PC-3 (cell line): ENCODE measurements around the gene SLC12A8. TPM values are rescaled to one million over a fixed set of nuclear protein-coding genes. Genes with fewer than 3 reads are reported as not detected.
A peak's percentile ranks its signal among the peaks of the same experiment; 100 is the strongest.

Source experiments
- ATAC-seq: fragments of 200-7000 bp; cut with Tn5 transposase; 2 replicates; pipeline ENCODE4 v1.9.1; 2020; ENCODE audit warnings: mild to moderate bottlenecking, moderate library complexity
- BruUV-seq: library from RNA; stranded (reverse); fragments of 400-500 nt; replicated peaks from 2 replicates; lab custom pipeline; 2021; lab: Mats Ljungman, UMichigan
- CTCF ChIA-PET: fragments of 300-600 bp; sonication (Branson Sonifier 250); formaldehyde crosslinking; loops from one replicate; lab custom pipeline; 2022; ENCODE audit warnings: antibody characterized with exemption; lab: Charles Lee
- POLR2A ChIA-PET: fragments of 300-600 bp; sonication (Branson Sonifier 250); formaldehyde crosslinking; loops from one replicate; lab custom pipeline; 2022; ENCODE audit warnings: antibody characterized with exemption; ENCODE audit not compliant: unreplicated experiment; lab: Charles Lee
- DNase-seq: peaks from one replicate; pipeline ENCODE4 v3.0.0-alpha.2; 2015
- H2AFZ ChIP-seq: fragments of 300-600 bp; sonication (generic); 2 replicates; pipeline ENCODE4 v1.6.0; 2016; ENCODE audit warnings: antibody characterized with exemption, low read length
- H3F3A ChIP-seq: fragments of 300-600 bp; sonication (generic); one replicate; pipeline ENCODE4 v1.6.0; 2017; ENCODE audit warnings: antibody characterized with exemption, low read length, control low read depth, mild to moderate bottlenecking; ENCODE audit not compliant: unreplicated experiment
- H3K27ac ChIP-seq: fragments of 300-600 bp; sonication (generic); 2 replicates; pipeline ENCODE4 v1.5.1; 2016; ENCODE audit warnings: mild to moderate bottlenecking, low read length
- H3K27me3 ChIP-seq: fragments of 300-600 bp; sonication (generic); 2 replicates; pipeline ENCODE4 v1.6.1; 2016; ENCODE audit warnings: low read length, mixed read lengths
- H3K36me3 ChIP-seq: fragments of 300-600 bp; sonication (generic); 2 replicates; pipeline ENCODE4 v1.6.1; 2016; ENCODE audit warnings: low read depth, mixed run types, low read length, mixed read lengths
- H3K4me1 ChIP-seq: fragments of 300-600 bp; sonication (generic); 2 replicates; pipeline ENCODE4 v1.5.1; 2016; ENCODE audit warnings: low read length; ENCODE audit not compliant: insufficient read depth
- H3K4me2 ChIP-seq: fragments of 300-600 bp; sonication (generic); 2 replicates; pipeline ENCODE4 v1.6.0; 2016; ENCODE audit warnings: low read length
- H3K4me3 ChIP-seq: fragments of 300-600 bp; sonication (generic); 2 replicates; pipeline ENCODE4 v1.5.1; 2016; ENCODE audit warnings: mild to moderate bottlenecking, low read length, mixed read lengths
- H3K79me2 ChIP-seq: fragments of 300-600 bp; sonication (generic); 2 replicates; pipeline ENCODE4 v1.6.1; 2017; ENCODE audit warnings: low read length, mixed read lengths
- H3K9ac ChIP-seq: fragments of 300-600 bp; sonication (generic); 2 replicates; pipeline ENCODE4 v1.6.0; 2016; ENCODE audit warnings: mild to moderate bottlenecking, low read length
- H3K9me2 ChIP-seq: fragments of 300-600 bp; sonication (generic); replicated peaks from 2 replicates; pipeline ENCODE4 v1.6.1; 2016; ENCODE audit warnings: mixed run types, low read length, mixed read lengths
- H3K9me3 ChIP-seq: fragments of 300-600 bp; sonication (generic); 2 replicates; pipeline ENCODE4 v1.6.1; 2016; ENCODE audit warnings: low read length, mixed read lengths
- H4K20me1 ChIP-seq: fragments of 300-600 bp; sonication (generic); 2 replicates; pipeline ENCODE4 v1.6.1; 2016; ENCODE audit warnings: low read length, mixed read lengths
- CTCF ChIP-seq: fragments of 300-600 bp; sonication (generic); conservative IDR thresholded peaks from 2 replicates; pipeline ENCODE4 v1.5.1; 2017; ENCODE audit warnings: antibody characterized with exemption, low read depth, mild to moderate bottlenecking, low read length
- EZH2 ChIP-seq: fragments of 300-600 bp; sonication (generic); IDR thresholded peaks from one replicate; pipeline ENCODE4 v1.6.1; 2017; ENCODE audit warnings: antibody characterized with exemption, mild to moderate bottlenecking, low read length; ENCODE audit not compliant: unreplicated experiment
- EZH2phosphoT487 ChIP-seq: fragments of 300-600 bp; sonication (generic); IDR thresholded peaks from 2 replicates; pipeline ENCODE4 v1.6.1; 2018; ENCODE audit warnings: mild to moderate bottlenecking, antibody characterized with exemption, low read length, borderline replicate concordance
- intact Hi-C: fragments of 100-400 bp; cut with micrococcal nuclease; formaldehyde crosslinking; loops from 2 replicates; pipeline ENCODE4 v1.9.0; 2023
- total RNA-seq: library from RNA; depleted of rRNA; stranded (reverse); fragments of >200 nt; gene quantifications from 2 replicates; pipeline ENCODE4 v1.2.3, GENCODE V29; 2014

SLC12A8 gene
- total RNA-seq, 1 experiment from 2014 or later, result 11.0 TPM

DNA sequence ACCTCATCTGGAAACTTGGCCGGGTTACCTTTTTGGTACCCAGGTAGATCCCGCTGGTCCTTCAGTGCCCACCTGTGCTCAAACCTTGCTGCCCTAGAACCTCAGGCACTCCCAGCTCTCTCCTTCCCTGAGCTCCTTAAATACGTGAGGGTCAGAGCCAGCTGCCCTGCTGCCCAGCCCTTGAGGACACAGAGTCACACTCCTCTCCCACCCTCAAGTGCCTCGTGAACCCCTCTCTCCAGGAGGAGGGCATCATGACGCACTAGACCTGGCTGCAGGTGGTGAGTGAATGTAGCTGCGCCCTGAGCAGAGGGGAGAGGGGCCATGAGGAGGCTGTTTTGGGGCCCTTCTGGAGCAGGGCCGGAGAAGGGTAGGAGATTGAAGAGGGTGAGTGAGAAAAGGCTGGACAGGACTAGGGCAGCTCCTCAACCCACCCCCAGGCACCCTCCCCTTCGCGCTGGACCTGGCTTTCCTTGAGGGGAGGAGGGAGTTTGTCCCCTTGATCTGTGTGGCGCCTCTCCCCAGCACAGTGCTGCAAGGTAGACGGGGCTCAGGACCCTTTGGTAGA, 941 bp downstream of the SLC12A8 start:
- Histone ChIP-seq H3K9me3 (no peaks in the 10 kb centered on the region), H3K4me2 (peak overlapping the region; percentile 92), H3K27me3 (no peaks in the 10 kb centered on the region), H3K79me2 (peaks cover 9% of the 10 kb centered on the region; the same call in 1 of the 2 replicates), H3K9me2 (no peaks in the 10 kb centered on the region), H3K4me3 (peak overlapping the region; percentile 79), H3K4me1 (peaks cover 32% of the 10 kb centered on the region), H3K36me3 (no peaks in the 10 kb centered on the region; the same call in 1 of the 2 replicates), H2AFZ (peak overlapping the region; percentile 98), H3F3A (no peaks in the 10 kb centered on the region), H4K20me1 (no peaks in the 10 kb centered on the region), H3K9ac (peak overlapping the region; percentile 91), H3K27ac (no peak overlapping the region)
- no peak for TF ChIP-seq CTCF
- no peak for TF ChIP-seq EZH2
- TF ChIP-seq EZH2phosphoT487, result no peak
- intact Hi-C loops, result no loop called here
- ATAC-seq (peak; percentile 10), DNase-seq (no peak)
- ChIA-PET CTCF (no interaction called here), POLR2A (no interaction called here)
- no TSS peak for BruUV-seq

DNA sequence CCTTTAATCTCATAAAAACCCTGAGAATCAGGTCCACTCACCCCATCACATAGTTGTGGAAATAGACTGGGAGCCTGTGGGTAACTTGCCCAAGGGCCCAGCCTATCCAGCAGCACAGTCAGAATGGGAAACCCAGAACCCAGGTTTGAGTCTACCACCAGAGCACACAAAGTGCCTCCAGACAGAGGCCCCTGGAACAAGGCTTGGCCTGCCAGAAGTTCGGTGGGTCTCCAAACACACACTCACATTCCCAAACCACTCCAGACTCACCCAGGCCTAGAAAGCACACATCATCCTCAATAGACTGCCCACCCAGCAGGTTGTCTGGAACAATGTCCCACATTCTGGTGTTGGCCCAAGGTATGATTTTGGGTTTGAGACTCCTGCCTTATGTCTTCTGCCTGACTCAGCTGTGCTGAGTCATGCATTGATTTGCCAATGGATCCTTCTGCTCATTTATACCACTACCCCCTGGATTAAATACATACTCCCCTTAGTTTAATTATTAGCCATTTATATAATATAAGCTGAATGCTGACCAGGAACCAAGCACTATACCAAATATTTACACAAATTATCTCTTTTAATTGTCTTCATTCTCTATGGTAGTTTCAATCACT, 4.5 kb downstream of the SLC12A8 start:
- Histone ChIP-seq H3K36me3 (no peaks in the 10 kb centered on the region; the same call in 1 of the 2 replicates), H3K4me3 (no peak overlapping the region), H3K9me2 (no peaks in the 10 kb centered on the region), H3K27me3 (no peaks in the 10 kb centered on the region), H3F3A (no peaks in the 10 kb centered on the region), H3K4me1 (peaks cover 22% of the 10 kb centered on the region), H3K79me2 (peaks cover 9% of the 10 kb centered on the region; the same call in 1 of the 2 replicates), H4K20me1 (no peaks in the 10 kb centered on the region), H3K27ac (no peak overlapping the region), H3K4me2 (no peak overlapping the region), H3K9me3 (no peaks in the 10 kb centered on the region), H2AFZ (no peak overlapping the region), H3K9ac (no peak overlapping the region)
- CTCF ChIA-PET, result no interaction called here
- intact Hi-C loops, result no loop called here
- TF ChIP-seq EZH2 (no peak), CTCF (no peak), EZH2phosphoT487 (no peak)
- POLR2A ChIA-PET, result no interaction called here
- no TSS peak for BruUV-seq
- DNase-seq (peak; percentile 37), ATAC-seq (no peak)

GRCh38 chr3:125207507-125207906, 5.0 kb downstream of the SLC12A8 start:
- POLR2A ChIA-PET, result no interaction called here
- Histone ChIP-seq H4K20me1 (no peaks in the 10 kb centered on the region), H3K9ac (no peak overlapping the region), H2AFZ (no peak overlapping the region), H3K79me2 (peaks cover 9% of the 10 kb centered on the region; the same call in 1 of the 2 replicates), H3K4me2 (no peak overlapping the region), H3K27ac (no peak overlapping the region), H3K9me2 (no peaks in the 10 kb centered on the region), H3K27me3 (no peaks in the 10 kb centered on the region), H3K9me3 (no peaks in the 10 kb centered on the region), H3K4me3 (no peak overlapping the region), H3F3A (no peaks in the 10 kb centered on the region), H3K4me1 (peaks cover 18% of the 10 kb centered on the region), H3K36me3 (no peaks in the 10 kb centered on the region; the same call in 1 of the 2 replicates)
- TF ChIP-seq CTCF, result no peak
- TF ChIP-seq EZH2, result no peak
- TF ChIP-seq EZH2phosphoT487, result no peak
- intact Hi-C loops, result no loop called here
- CTCF ChIA-PET, result no interaction called here
- DNase-seq (no peak), ATAC-seq (no peak)
- BruUV-seq, result no TSS peak
